MCF 10A (cell line): ENCODE results near the gene CTTNBP2. TPM values are rescaled to one million over a fixed set of nuclear protein-coding genes. Genes with fewer than 3 reads are reported as not detected.

Experiments
- BruUV-seq: library from RNA; stranded (reverse); fragments of 400-500 nt; replicated peaks from 2 replicates; lab custom pipeline; 2021; lab: Mats Ljungman, UMichigan
- CTCF ChIA-PET: fragments of 300-600 bp; sonication (Branson Sonifier 250); formaldehyde crosslinking; extraction: SDS; loops from one replicate; lab custom pipeline; 2021; ENCODE audit warnings: antibody characterized with exemption, inconsistent platforms; lab: Yijun Ruan, JAX
- POLR2A ChIA-PET: fragments of 300-600, 350-650 bp; sonication (Branson Sonifier 250); formaldehyde crosslinking; extraction: SDS; loops from one replicate; lab custom pipeline; 2020; ENCODE audit warnings: antibody characterized with exemption, inconsistent platforms; lab: Yijun Ruan, JAX
- DNase-seq: peaks from one replicate; pipeline ENCODE4 v3.0.0-alpha.2; 2018; ENCODE audit not compliant: unreplicated experiment
- H3K27ac Mint-ChIP-seq: one replicate; pipeline ENCODE4 v1.8.0; 2022; ENCODE audit warnings: mild to moderate bottlenecking, low read depth, mixed read lengths; ENCODE audit not compliant: unreplicated experiment
- H3K27me3 Mint-ChIP-seq: one replicate; pipeline ENCODE4 v1.8.0; 2022; ENCODE audit warnings: mixed read lengths; ENCODE audit not compliant: insufficient read depth, unreplicated experiment
- H3K36me3 Mint-ChIP-seq: one replicate; pipeline ENCODE4 v1.8.0; 2022; ENCODE audit warnings: mild to moderate bottlenecking, moderate library complexity, mixed read lengths; ENCODE audit not compliant: insufficient read depth, unreplicated experiment
- H3K4me1 Mint-ChIP-seq: one replicate; pipeline ENCODE4 v1.8.0; 2022; ENCODE audit warnings: mixed read lengths; ENCODE audit not compliant: insufficient read depth, unreplicated experiment
- H3K4me3 Mint-ChIP-seq: one replicate; pipeline ENCODE4 v1.8.0; 2022; ENCODE audit warnings: mild to moderate bottlenecking, moderate library complexity, mixed read lengths; ENCODE audit not compliant: unreplicated experiment
- H3K9me3 Mint-ChIP-seq: one replicate; pipeline ENCODE4 v1.8.0; 2022; ENCODE audit warnings: mixed read lengths; ENCODE audit not compliant: unreplicated experiment
- intact Hi-C: fragments of 100-400 bp; cut with micrococcal nuclease; formaldehyde crosslinking; loops from 2 replicates; pipeline ENCODE4 v1.14.1; 2022
- total RNA-seq: library from RNA; stranded (reverse); gene quantifications from 2 replicates; pipeline ENCODE4 v1.2.3, GENCODE V29; 2022
- TF ChIP-seq, protein P1 (sequence below): fragments of 200-600 bp; IDR thresholded peaks from one replicate; pipeline ENCODE4 v1.8.0; 2022; ENCODE audit warnings: antibody characterized with exemption, mild to moderate bottlenecking; ENCODE audit not compliant: unreplicated experiment

CTTNBP2 gene
- total RNA-seq, 1 experiment from 2014 or later, result 0.98 TPM

GRCh38 chr7:117892821-117893220, 19.6 kb upstream of the CTTNBP2 start:
- Mint-ChIP-seq H3K27ac (no peak overlapping the region), H3K9me3 (no peaks in the 10 kb centered on the region), H3K4me1 (no peaks in the 10 kb centered on the region), H3K36me3 (no peaks in the 10 kb centered on the region), H3K4me3 (no peak overlapping the region), H3K27me3 (no peaks in the 10 kb centered on the region)
- BruUV-seq, result no TSS peak
- ChIA-PET CTCF (interaction anchor here (0.9 to 1.4 kb wide), 2 partner anchors 8 to 11 kb away, joined by 3 to 4 read pairs; no protein-coding TSS in a partner anchor), POLR2A (interaction anchor here (0.6 kb wide), 2 partner anchors 13 to 1035 kb away, joined by 3 read pairs; no protein-coding TSS in a partner anchor)
- intact Hi-C loops, result no loop called here
- TF ChIP-seq, protein P1, sequence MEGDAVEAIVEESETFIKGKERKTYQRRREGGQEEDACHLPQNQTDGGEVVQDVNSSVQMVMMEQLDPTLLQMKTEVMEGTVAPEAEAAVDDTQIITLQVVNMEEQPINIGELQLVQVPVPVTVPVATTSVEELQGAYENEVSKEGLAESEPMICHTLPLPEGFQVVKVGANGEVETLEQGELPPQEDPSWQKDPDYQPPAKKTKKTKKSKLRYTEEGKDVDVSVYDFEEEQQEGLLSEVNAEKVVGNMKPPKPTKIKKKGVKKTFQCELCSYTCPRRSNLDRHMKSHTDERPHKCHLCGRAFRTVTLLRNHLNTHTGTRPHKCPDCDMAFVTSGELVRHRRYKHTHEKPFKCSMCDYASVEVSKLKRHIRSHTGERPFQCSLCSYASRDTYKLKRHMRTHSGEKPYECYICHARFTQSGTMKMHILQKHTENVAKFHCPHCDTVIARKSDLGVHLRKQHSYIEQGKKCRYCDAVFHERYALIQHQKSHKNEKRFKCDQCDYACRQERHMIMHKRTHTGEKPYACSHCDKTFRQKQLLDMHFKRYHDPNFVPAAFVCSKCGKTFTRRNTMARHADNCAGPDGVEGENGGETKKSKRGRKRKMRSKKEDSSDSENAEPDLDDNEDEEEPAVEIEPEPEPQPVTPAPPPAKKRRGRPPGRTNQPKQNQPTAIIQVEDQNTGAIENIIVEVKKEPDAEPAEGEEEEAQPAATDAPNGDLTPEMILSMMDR, result no peak
- no peak for DNase-seq

- DNase-seq, result no peak
- H3K4me3 Mint-ChIP-seq, result no peak overlapping the region
- H3K27ac Mint-ChIP-seq, result no peak overlapping the region
- no peaks in the 10 kb centered on the region for H3K27me3 Mint-ChIP-seq
- H3K36me3 Mint-ChIP-seq, result no peaks in the 10 kb centered on the region
- TF ChIP-seq, protein P1, result no peak
- intact Hi-C loops, result no loop called here
- ChIA-PET CTCF (interaction anchor here (0.7 to 1.5 kb wide), 2 partner anchors 13 to 122 kb away, joined by 3 read pairs; no protein-coding TSS in a partner anchor), POLR2A (interaction anchor here (0.8 kb wide), 1 partner anchor 184 kb away, joined by 3 read pairs; no protein-coding TSS in a partner anchor)
- no peaks in the 10 kb centered on the region for H3K4me1 Mint-ChIP-seq
- no peaks in the 10 kb centered on the region for H3K9me3 Mint-ChIP-seq
- no TSS peak for BruUV-seq
Measured at GRCh38 chr7:117889611-117890010, 16.4 kb upstream of the CTTNBP2 start.

GRCh38 chr7:117888627-117889026, 15.4 kb upstream of the CTTNBP2 start:
- DNase-seq, result no peak
- H3K27ac Mint-ChIP-seq, result no peak overlapping the region
- intact Hi-C loops, result no loop called here
- TF ChIP-seq, protein P1, result no peak
- POLR2A ChIA-PET, result no interaction called here
- H3K9me3 Mint-ChIP-seq, result no peaks in the 10 kb centered on the region
- BruUV-seq, result no TSS peak
- no peaks in the 10 kb centered on the region for H3K27me3 Mint-ChIP-seq
- CTCF ChIA-PET, result no interaction called here
- no peaks in the 10 kb centered on the region for H3K36me3 Mint-ChIP-seq
- no peaks in the 10 kb centered on the region for H3K4me1 Mint-ChIP-seq
- H3K4me3 Mint-ChIP-seq, result no peak overlapping the region

DNA sequence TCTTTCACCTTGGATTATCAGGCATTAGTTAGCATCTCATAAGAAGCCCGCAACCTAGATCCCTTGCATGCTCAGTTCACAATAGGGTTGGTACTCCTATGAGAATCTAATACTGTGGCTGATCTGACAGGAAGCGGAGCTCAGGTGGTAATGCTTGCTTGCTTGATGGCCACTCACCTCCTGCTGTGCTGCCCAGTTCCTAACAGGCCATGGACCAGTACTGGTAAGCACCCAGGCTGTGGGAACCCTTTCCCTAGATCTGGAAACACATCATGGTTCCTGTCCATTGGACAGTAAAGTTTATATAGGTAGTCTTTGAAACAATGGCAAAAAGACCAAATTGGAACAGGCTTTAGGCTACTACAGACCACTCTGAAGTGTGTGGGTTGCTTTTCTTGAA, 9.4 kb upstream of the CTTNBP2 start:
- Mint-ChIP-seq H3K27ac (no peak overlapping the region), H3K9me3 (no peaks in the 10 kb centered on the region), H3K4me3 (no peak overlapping the region), H3K36me3 (no peaks in the 10 kb centered on the region), H3K4me1 (no peaks in the 10 kb centered on the region), H3K27me3 (no peaks in the 10 kb centered on the region)
- intact Hi-C loops, result no loop called here
- POLR2A ChIA-PET, result interaction anchor here (0.6 kb wide), 1 partner anchor 166 kb away, joined by 5 read pairs; no protein-coding TSS in a partner anchor
- no peak for DNase-seq
- BruUV-seq, result no TSS peak
- CTCF ChIA-PET, result no interaction called here
- TF ChIP-seq, protein P1, result no peak
